GM23338 (cell line): Measurements from ENCODE around the gene KRTAP9-2. TPM values are rescaled to one million over a fixed set of nuclear protein-coding genes. Genes with fewer than 3 reads are reported as not detected.
"Not testable (repeated sequence)": the region's sequence is repeated elsewhere in the genome, so short reads cannot be mapped to it uniquely, and the experiment has no call there.

Source experiments
- ATAC-seq: fragments of 200-7000 bp; cut with Tn5 transposase; 3 replicates; pipeline ENCODE4 v1.9.1; 2020
- DNase-seq: peaks from one replicate; pipeline ENCODE4 v3.0.0-alpha.2; 2015; ENCODE audit warnings: low spot score
- H2AFZ ChIP-seq: fragments of 200-600 bp; sonication (generic); 2 replicates; pipeline ENCODE4 v1.8.0; 2016; ENCODE audit warnings: antibody characterized with exemption, mild to moderate bottlenecking, moderate library complexity
- H3F3A ChIP-seq: fragments of 200-600 bp; sonication (generic); replicated peaks from 2 replicates; pipeline ENCODE4 v1.8.0; 2017; ENCODE audit warnings: antibody characterized with exemption, mixed run types, low read depth
- H3K27ac ChIP-seq: fragments of 200-600 bp; sonication (generic); 2 replicates; pipeline ENCODE4 v1.6.1; 2016; ENCODE audit warnings: low read depth
- H3K27me3 ChIP-seq: fragments of 200-600 bp; sonication (generic); 2 replicates; pipeline ENCODE4 v1.8.0; 2016; ENCODE audit warnings: mild to moderate bottlenecking, mixed run types, moderate library complexity; ENCODE audit not compliant: insufficient read depth
- H3K36me3 ChIP-seq: fragments of 200-600 bp; sonication (generic); 2 replicates; pipeline ENCODE4 v1.8.0; 2016; ENCODE audit warnings: mild to moderate bottlenecking; ENCODE audit not compliant: insufficient read depth
- H3K4me1 ChIP-seq: fragments of 200-600 bp; sonication (generic); 2 replicates; pipeline ENCODE4 v1.8.0; 2016; ENCODE audit warnings: mild to moderate bottlenecking, moderate library complexity; ENCODE audit not compliant: insufficient read depth
- H3K4me2 ChIP-seq: fragments of 200-600 bp; sonication (generic); 2 replicates; pipeline ENCODE4 v1.7.1; 2017; ENCODE audit warnings: mixed run types
- H3K4me3 ChIP-seq: fragments of 200-600 bp; sonication (generic); 2 replicates; pipeline ENCODE4 v1.6.1; 2016; ENCODE audit warnings: mixed run types
- H3K79me2 ChIP-seq: fragments of 200-600 bp; sonication (generic); replicated peaks from 2 replicates; pipeline ENCODE4 v1.8.0; 2017; ENCODE audit warnings: mild to moderate bottlenecking; ENCODE audit not compliant: insufficient read depth
- H3K9me2 ChIP-seq: fragments of 200-600 bp; sonication (generic); 2 replicates; pipeline ENCODE4 v1.8.0; 2017; ENCODE audit not compliant: insufficient read depth
- H4K20me1 ChIP-seq: fragments of 200-600 bp; sonication (generic); replicated peaks from 2 replicates; pipeline ENCODE4 v1.8.0; 2017; ENCODE audit warnings: mild to moderate bottlenecking; ENCODE audit not compliant: insufficient read depth
- H3K27ac Mint-ChIP-seq: 2 replicates; pipeline ENCODE4 v1.8.0; 2020; ENCODE audit warnings: inconsistent platforms, mild to moderate bottlenecking, moderate library complexity, mixed read lengths
- H3K27me3 Mint-ChIP-seq: 3 replicates; pipeline ENCODE4 v1.8.0; 2022; ENCODE audit warnings: low read depth, mild to moderate bottlenecking, moderate library complexity, mixed read lengths, inconsistent platforms; ENCODE audit not compliant: insufficient read depth, poor library complexity
- H3K36me3 Mint-ChIP-seq: 3 replicates; pipeline ENCODE4 v1.8.0; 2021; ENCODE audit warnings: low read depth, mild to moderate bottlenecking, inconsistent platforms, moderate library complexity, mixed read lengths
- H3K4me1 Mint-ChIP-seq: 3 replicates; pipeline ENCODE4 v1.8.0; 2020; ENCODE audit warnings: mild to moderate bottlenecking, inconsistent platforms, mixed read lengths
- H3K4me3 Mint-ChIP-seq: 3 replicates; pipeline ENCODE4 v1.8.0; 2021; ENCODE audit warnings: moderate library complexity, mild to moderate bottlenecking, inconsistent platforms, mixed read lengths
- H3K9me3 Mint-ChIP-seq: 3 replicates; pipeline ENCODE4 v1.8.0; 2020; ENCODE audit warnings: moderate library complexity, mild to moderate bottlenecking, inconsistent platforms, mixed read lengths
- CREB1 ChIP-seq: fragments of 250-450 bp; sonication (Bioruptor Pico); IDR thresholded peaks from 2 replicates; pipeline ENCODE4 v1.5.0; 2020; ENCODE audit warnings: low read depth, mild to moderate bottlenecking, moderate library complexity
- ETS1 ChIP-seq: IDR thresholded peaks from 2 replicates; pipeline ENCODE4 v1.6.1; 2016; ENCODE audit warnings: antibody characterized with exemption
- EZH2 ChIP-seq: fragments of 200-600 bp; sonication (generic); IDR thresholded peaks from one replicate; pipeline ENCODE4 v1.8.0; 2017; ENCODE audit warnings: antibody characterized with exemption, mild to moderate bottlenecking, low read depth; ENCODE audit not compliant: unreplicated experiment
- POLR2AphosphoS5 ChIP-seq: IDR thresholded peaks from 2 replicates; pipeline ENCODE4 v1.6.1; 2016; ENCODE audit warnings: antibody characterized with exemption, low read depth
- STAT1 ChIP-seq: IDR thresholded peaks from one replicate; pipeline ENCODE4 v1.6.1; 2016; ENCODE audit warnings: antibody characterized with exemption; ENCODE audit not compliant: unreplicated experiment
- ZNF114 ChIP-seq: fragments of 250-450 bp; sonication (Bioruptor Pico); IDR thresholded peaks from 2 replicates; pipeline ENCODE4 v1.5.0; 2020; ENCODE audit warnings: mild to moderate bottlenecking, moderate library complexity
- long read RNA-seq: library from polyadenylated mRNA; unstranded; transcript quantifications from one replicate; pipeline ENCODE4 v2.0.0, GENCODE V29; 2020; ENCODE audit not compliant: unreplicated experiment
- polyA plus RNA-seq: library from polyadenylated mRNA; unstranded; fragments of >200 nt; fragmentation: Nextera tagmentation; extraction: Ambion mirVana; gene quantifications from 2 replicates; pipeline ENCODE4 v1.2.1, GENCODE V29; 2016
- total RNA-seq: library from RNA; depleted of rRNA; stranded (reverse); fragments of >200 nt; shearing (Covaris generic); gene quantifications from 2 replicates; pipeline ENCODE4 v1.2.3, GENCODE V29; 2014; rRNA removed
- TF ChIP-seq, protein P1 (sequence below), 2 experiments: fragments of 200-600 bp in 1 of 2; sonication (generic) in 1 of 2; conservative IDR thresholded peaks; 2 replicates each; pipeline versions ENCODE4 v1.5.1 to v1.6.1; 2016 to 2017; ENCODE audit warnings: antibody characterized with exemption in 2 of 2, low read depth in 2 of 2, mild to moderate bottlenecking in 2 of 2, moderate library complexity in 1 of 2

Gene KRTAP9-2
- total RNA-seq, result not detected in 2 replicates
- not detected in 2 replicates for polyA plus RNA-seq
- long read RNA-seq, result 0 reads

DNA sequence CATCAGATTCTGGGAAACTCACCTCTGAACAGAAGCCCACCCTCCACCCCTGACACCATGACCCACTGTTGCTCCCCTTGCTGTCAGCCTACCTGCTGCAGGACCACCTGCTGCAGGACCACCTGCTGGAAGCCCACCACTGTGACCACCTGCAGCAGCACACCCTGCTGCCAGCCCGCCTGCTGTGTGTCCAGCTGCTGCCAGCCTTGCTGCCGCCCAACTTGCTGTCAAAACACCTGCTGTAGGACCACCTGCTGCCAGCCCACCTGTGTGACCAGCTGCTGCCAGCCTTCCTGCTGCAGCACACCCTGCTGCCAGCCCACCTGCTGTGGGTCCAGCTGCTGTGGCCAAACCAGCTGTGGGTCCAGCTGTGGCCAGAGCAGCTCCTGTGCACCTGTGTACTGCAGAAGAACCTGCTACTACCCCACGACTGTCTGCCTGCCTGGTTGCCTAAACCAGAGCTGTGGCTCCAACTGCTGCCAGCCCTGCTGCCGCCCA is at the start of gene KRTAP9-2:
TSS of gene KRTAP9-2 (plus strand) at position 51 of the 498 bp plus-strand sequence. CDS start at position 58, 7 bp downstream.
- H3K36me3 ChIP-seq, H3K36me3 Mint-ChIP-seq, H3K4me2 ChIP-seq, H3K9me2 ChIP-seq, H3K27me3 ChIP-seq, H3F3A ChIP-seq, H3K4me1 Mint-ChIP-seq, ATAC-seq, H3K4me1 ChIP-seq, H3K27ac Mint-ChIP-seq, H3K9me3 Mint-ChIP-seq, H3K4me3 ChIP-seq, DNase-seq, H3K27me3 Mint-ChIP-seq, H3K27ac ChIP-seq, H2AFZ ChIP-seq, H4K20me1 ChIP-seq, H3K79me2 ChIP-seq, H3K4me3 Mint-ChIP-seq: not testable (repeated sequence)

DNA sequence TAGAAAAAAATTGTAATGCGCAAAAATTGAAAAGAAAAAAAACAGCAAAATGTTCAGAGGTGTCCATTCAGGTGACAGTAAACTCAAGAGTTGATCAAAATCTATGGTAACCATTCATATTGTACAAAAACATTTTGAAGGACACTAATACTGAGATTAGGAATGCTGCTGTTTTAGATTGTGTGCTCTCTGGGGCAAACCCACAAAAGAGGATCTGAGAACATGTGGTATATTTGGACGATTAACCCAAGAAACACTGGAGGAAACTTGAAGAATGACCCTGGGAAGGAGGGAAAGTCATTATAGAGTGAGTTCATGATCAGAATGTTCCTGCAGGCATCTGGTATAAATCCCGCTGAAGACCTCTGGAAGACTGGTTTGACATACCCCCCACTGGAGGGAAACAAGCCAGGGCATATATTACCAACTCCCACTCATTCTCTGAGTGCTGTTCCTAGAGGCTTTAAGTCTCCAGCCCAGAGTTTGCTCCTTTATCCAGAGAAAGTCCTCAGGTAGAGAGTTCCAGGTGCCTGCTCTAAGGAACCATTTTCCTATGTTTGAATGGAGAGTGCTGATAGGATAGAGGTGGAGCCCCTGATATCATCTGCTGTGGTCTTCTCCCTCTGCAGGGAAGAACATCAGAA is 49.6 kb upstream of the KRTAP9-2 start:
- Mint-ChIP-seq H3K27ac (no peak overlapping the region), H3K4me1 (no peaks in the 10 kb centered on the region), H3K36me3 (no peaks in the 10 kb centered on the region), H3K4me3 (no peak overlapping the region), H3K27me3 (peaks cover 5% of the 10 kb centered on the region), H3K9me3 (no peaks in the 10 kb centered on the region)
- H3K4me3 ChIP-seq, result no peak overlapping the region
- no peaks in the 10 kb centered on the region for H3K27me3 ChIP-seq
- H2AFZ ChIP-seq, result no peak overlapping the region
- no peaks in the 10 kb centered on the region for H3F3A ChIP-seq
- no peak for TF ChIP-seq CREB1 (CRISPR knock-in tag)
- TF ChIP-seq STAT1, result no peak
- TF ChIP-seq, protein P1, sequence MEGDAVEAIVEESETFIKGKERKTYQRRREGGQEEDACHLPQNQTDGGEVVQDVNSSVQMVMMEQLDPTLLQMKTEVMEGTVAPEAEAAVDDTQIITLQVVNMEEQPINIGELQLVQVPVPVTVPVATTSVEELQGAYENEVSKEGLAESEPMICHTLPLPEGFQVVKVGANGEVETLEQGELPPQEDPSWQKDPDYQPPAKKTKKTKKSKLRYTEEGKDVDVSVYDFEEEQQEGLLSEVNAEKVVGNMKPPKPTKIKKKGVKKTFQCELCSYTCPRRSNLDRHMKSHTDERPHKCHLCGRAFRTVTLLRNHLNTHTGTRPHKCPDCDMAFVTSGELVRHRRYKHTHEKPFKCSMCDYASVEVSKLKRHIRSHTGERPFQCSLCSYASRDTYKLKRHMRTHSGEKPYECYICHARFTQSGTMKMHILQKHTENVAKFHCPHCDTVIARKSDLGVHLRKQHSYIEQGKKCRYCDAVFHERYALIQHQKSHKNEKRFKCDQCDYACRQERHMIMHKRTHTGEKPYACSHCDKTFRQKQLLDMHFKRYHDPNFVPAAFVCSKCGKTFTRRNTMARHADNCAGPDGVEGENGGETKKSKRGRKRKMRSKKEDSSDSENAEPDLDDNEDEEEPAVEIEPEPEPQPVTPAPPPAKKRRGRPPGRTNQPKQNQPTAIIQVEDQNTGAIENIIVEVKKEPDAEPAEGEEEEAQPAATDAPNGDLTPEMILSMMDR (conservative IDR thresholded peaks at IDR 0.05; ENCODE audit: low read depth in 2 of 2), result no peak
- no peak for TF ChIP-seq ETS1
- TF ChIP-seq ZNF114 (CRISPR knock-in tag), result no peak
- no peak for TF ChIP-seq POLR2AphosphoS5
- TF ChIP-seq EZH2, result no peak
- H3K36me3 ChIP-seq, result no peaks in the 10 kb centered on the region
- H3K27ac ChIP-seq, result no peak overlapping the region
- no peaks in the 10 kb centered on the region; the same call in 1 of the 2 replicates for H4K20me1 ChIP-seq
- no peaks in the 10 kb centered on the region for H3K4me1 ChIP-seq
- no peak for DNase-seq
- no peaks in the 10 kb centered on the region for H3K9me2 ChIP-seq
- ATAC-seq, result no peak
- H3K4me2 ChIP-seq, result no peak overlapping the region
- no peaks in the 10 kb centered on the region for H3K79me2 ChIP-seq
